CD14-positive monocyte (primary cell): ENCODE results near the gene RIPK1. TPM values are rescaled to one million over a fixed set of nuclear protein-coding genes. Genes with fewer than 3 reads are reported as not detected.

ENCODE experiments used
- DNase-seq, 3 donors: peaks; one replicate each; pipeline ENCODE4 v3.0.0-alpha.2; 2011 to 2022
- H2AFZ ChIP-seq: 2 replicates; pipeline ENCODE4 v1.6.0; 2012; ENCODE audit warnings: mild to moderate bottlenecking, low read depth, low read length, inconsistent platforms; ENCODE audit not compliant: insufficient read depth, poor library complexity, severe bottlenecking
- H3K27ac ChIP-seq, 2 donors: 1 replicate in 1 of 2; 2 replicates in 1 of 2; pipeline ENCODE4 v1.5.1; 2012 to 2013; ENCODE audit warnings: low read length in 2 of 2, control low read depth in 1 of 2, inconsistent platforms in 1 of 2, low read depth in 1 of 2, mild to moderate bottlenecking in 1 of 2
- H3K27me3 ChIP-seq, 2 donors: one replicate each; pipeline versions ENCODE4 v1.6.0 to v1.6.1; 2011 to 2013; ENCODE audit warnings: low read length in 2 of 2; ENCODE audit not compliant: control insufficient read depth in 2 of 2, insufficient read depth in 2 of 2
- H3K36me3 ChIP-seq, 2 donors: replicated peaks in 1 of 2; 1 replicate in 1 of 2; 2 replicates in 1 of 2; pipeline versions ENCODE4 v1.5.1 to v1.6.1; 2012 to 2013; ENCODE audit warnings: low read length in 2 of 2, control low read depth in 1 of 2, inconsistent platforms in 1 of 2, mild to moderate bottlenecking in 1 of 2; ENCODE audit not compliant: insufficient read depth in 2 of 2, control insufficient read depth in 1 of 2
- H3K4me1 ChIP-seq, 2 donors: 1 replicate in 1 of 2; 2 replicates in 1 of 2; pipeline versions ENCODE4 v1.5.1 to v1.6.1; 2012 to 2013; ENCODE audit warnings: low read length in 2 of 2, control low read depth in 1 of 2, inconsistent platforms in 1 of 2, mild to moderate bottlenecking in 1 of 2, moderate library complexity in 1 of 2; ENCODE audit not compliant: insufficient read depth in 2 of 2, control insufficient read depth in 1 of 2
- H3K4me2 ChIP-seq: replicated peaks from 2 replicates; pipeline ENCODE3; 2012; ENCODE audit warnings: low read length, moderate library complexity, mild to moderate bottlenecking; ENCODE audit not compliant: poor library complexity, severe bottlenecking; ENCODE audit errors: extremely low read depth
- H3K4me3 ChIP-seq, 3 experiments: fragments of 200-600 bp in 1 of 3; sonication (generic) in 1 of 3; replicated peaks in 1 of 3; 1 replicate in 2 of 3; 2 replicates in 1 of 3; pipeline ENCODE4 v1.5.1; 2011 to 2013; ENCODE audit warnings: low read length in 3 of 3, mild to moderate bottlenecking in 3 of 3, control low read depth in 2 of 3, low read depth in 2 of 3, inconsistent platforms in 1 of 3, moderate library complexity in 1 of 3
- H3K79me2 ChIP-seq: 2 replicates; pipeline ENCODE4 v1.6.0; 2012; ENCODE audit warnings: mild to moderate bottlenecking, control low read depth, inconsistent platforms, low read length, moderate library complexity; ENCODE audit not compliant: insufficient read depth
- H3K9ac ChIP-seq: 2 replicates; pipeline ENCODE4 v1.6.0; 2017; ENCODE audit warnings: low read length, mild to moderate bottlenecking; ENCODE audit not compliant: insufficient read depth, poor library complexity, severe bottlenecking
- H3K9me3 ChIP-seq, 2 donors: replicated peaks in 1 of 2; 1 replicate in 1 of 2; 2 replicates in 1 of 2; pipeline versions ENCODE4 v1.5.1 to v1.6.1; 2012 to 2013; ENCODE audit warnings: low read length in 2 of 2, control low read depth in 1 of 2; ENCODE audit not compliant: control insufficient read depth in 1 of 2, insufficient read depth in 1 of 2
- H4K20me1 ChIP-seq: 2 replicates; pipeline ENCODE4 v1.6.0; 2012; ENCODE audit warnings: mild to moderate bottlenecking, low read length, control low read depth, moderate library complexity; ENCODE audit not compliant: insufficient read depth
- H3K27ac Mint-ChIP-seq, 7 donors: one replicate each; pipeline ENCODE4 v1.8.0; 2020; ENCODE audit warnings: mild to moderate bottlenecking in 7 of 7, mixed read lengths in 7 of 7, moderate library complexity in 6 of 7, inconsistent platforms in 2 of 7
- H3K27me3 Mint-ChIP-seq, 3 donors: one replicate each; pipeline ENCODE4 v1.8.0; 2021 to 2022; ENCODE audit warnings: low read depth in 3 of 3, mild to moderate bottlenecking in 3 of 3, mixed read lengths in 3 of 3, moderate library complexity in 3 of 3, inconsistent platforms in 1 of 3
- H3K36me3 Mint-ChIP-seq, 2 donors: one replicate each; pipeline ENCODE4 v1.8.0; 2020; ENCODE audit warnings: mixed read lengths in 2 of 2, inconsistent platforms in 1 of 2, mild to moderate bottlenecking in 1 of 2
- H3K4me1 Mint-ChIP-seq: one replicate; pipeline ENCODE4 v1.8.0; 2020; ENCODE audit warnings: mild to moderate bottlenecking, mixed read lengths
- H3K4me3 Mint-ChIP-seq, 2 donors: one replicate each; pipeline ENCODE4 v1.8.0; 2020; ENCODE audit warnings: mild to moderate bottlenecking in 2 of 2, mixed read lengths in 2 of 2, moderate library complexity in 1 of 2
- H3K9me3 Mint-ChIP-seq, 7 donors: one replicate each; pipeline ENCODE4 v1.8.0; 2020 to 2022; ENCODE audit warnings: mixed read lengths in 7 of 7, mild to moderate bottlenecking in 6 of 7, moderate library complexity in 6 of 7, inconsistent platforms in 2 of 7
- CTCF ChIP-seq: fragments of 200-600 bp; IDR thresholded peaks from one replicate; pipeline ENCODE4 v1.8.0; 2022; ENCODE audit warnings: antibody characterized with exemption, mild to moderate bottlenecking
- WGBS: methylation state at CpG from one replicate; pipeline ENCODE4 v1.1.5; 2013; ENCODE audit warnings: missing lambda C conversion rate; ENCODE audit not compliant: insufficient coverage; 5-methylcytosine and 5-hydroxymethylcytosine counted together
- intact Hi-C, 2 donors: fragments of 100-400 bp; cut with micrococcal nuclease; formaldehyde crosslinking; loops; one replicate each; pipeline versions ENCODE4 v1.15.0 to v1.15.1; 2023
- polyA plus RNA-seq, 3 donors: library from polyadenylated mRNA; depleted of rRNA in 1 of 3; unstranded in 2 of 3; stranded (reverse) in 1 of 3; fragments of 300-500 nt in 2 of 3; fragments of >200 nt in 1 of 3; fragmentation: Illumina TruSeq in 2 of 3; gene quantifications; 1 replicate in 2 of 3; 2 replicates in 1 of 3; pipeline ENCODE4 v1.2.3, GENCODE V29; 2012 to 2021

Gene RIPK1
- polyA plus RNA-seq, 3 donors, result 6.0 to 9.6 (median 9.6) TPM

- H3K4me2 ChIP-seq, result peak within 1 kb of the TSS; percentile 95
- H3K27me3 ChIP-seq, result peaks cover 13 to 50% of the 10 kb centered on the region in 2 donors
- peaks cover 50 to 69% (median 62%) of the 10 kb centered on the region in 3 donors for H3K27me3 Mint-ChIP-seq
- peak; percentile 65 for TF ChIP-seq CTCF
- no peaks in the 10 kb centered on the region for H3K9me3 ChIP-seq
- H3K36me3 ChIP-seq, result no peaks in the 10 kb centered on the region
- peak within 1 kb of the TSS; percentile 86 for H3K9ac ChIP-seq
- under 1% methylated on average over 94 of the region's 95 CpGs for WGBS
- H4K20me1 ChIP-seq, result no peaks in the 10 kb centered on the region
- peak within 1 kb of the TSS in 1 of 2 donors; percentile 85 for H3K27ac ChIP-seq
- H3K4me3 Mint-ChIP-seq, result peak within 1 kb of the TSS; percentile 87 to 93
- H3K4me1 ChIP-seq, result peaks cover 15 to 42% of the 10 kb centered on the region in 2 donors
- H3K79me2 ChIP-seq, result no peaks in the 10 kb centered on the region
- peaks cover 0 to 6% (median 0%) of the 10 kb centered on the region in 7 donors for H3K9me3 Mint-ChIP-seq
- H2AFZ ChIP-seq, result peak within 1 kb of the TSS; percentile 99
- peak; percentile 63 to 80 (median 76) for DNase-seq
- H3K36me3 Mint-ChIP-seq, result peaks cover 15 to 28% of the 10 kb centered on the region in 2 donors
- H3K4me3 ChIP-seq, result peak within 1 kb of the TSS; percentile 50 to 95 (median 76)
- intact Hi-C loops, result no loop called here
- H3K27ac Mint-ChIP-seq, result peak within 1 kb of the TSS in 6 of 7 donors; percentile 63 to 86 (median 78)
- H3K4me1 Mint-ChIP-seq, result peaks cover 25% of the 10 kb centered on the region
Measured at GRCh38 chr6:3157131-3157933, 89.0 kb downstream of the RIPK1 start, which contains the start of gene TUBB2A. Gene TUBB2A, minus strand, starts transcription at chr6:3157544. Its CDS starts 81 bp downstream, at chr6:3157463.

- no peak for TF ChIP-seq CTCF
- Mint-ChIP-seq H3K4me3 (peak overlapping the region; percentile 21 to 86), H3K4me1 (peaks cover 47% of the 10 kb centered on the region), H3K9me3 (peaks cover 0 to 10% (median 4%) of the 10 kb centered on the region in 7 donors), H3K27me3 (peaks cover 54 to 69% (median 67%) of the 10 kb centered on the region in 3 donors), H3K27ac (peak overlapping the region in 3 of 7 donors; percentile 3 to 79 (median 32)), H3K36me3 (peaks cover 9 to 20% of the 10 kb centered on the region in 2 donors)
- WGBS, result 87% methylated on average over 14 of the region's 31 CpGs
- intact Hi-C loops, result loop anchor here in 1 of 2 donors (5.0 kb wide), 1 partner anchor 43 kb away; the partner anchor contains the start of gene BPHL
- Histone ChIP-seq H3K4me1 (peaks cover 31 to 64% of the 10 kb centered on the region in 2 donors), H3K79me2 (no peaks in the 10 kb centered on the region), H3K9me3 (no peaks in the 10 kb centered on the region), H3K27me3 (peaks cover 13 to 51% of the 10 kb centered on the region in 2 donors), H3K9ac (no peak overlapping the region), H3K4me2 (no peak overlapping the region), H4K20me1 (no peaks in the 10 kb centered on the region), H3K4me3 (no peak overlapping the region), H2AFZ (no peak overlapping the region), H3K36me3 (no peaks in the 10 kb centered on the region), H3K27ac (no peak overlapping the region)
- peak; percentile 28 to 64 (median 45) for DNase-seq
Measured at GRCh38 chr6:3159805-3160781, 91.8 kb downstream of the RIPK1 start.
